Upper lobe of left lung (tissue), 6 donors: ENCODE data around the gene HFM1. TPM values are rescaled to one million over a fixed set of nuclear protein-coding genes. Genes with fewer than 3 reads are reported as not detected.

Source experiments
- ATAC-seq, 2 donors: fragments of 200-7000 bp; cut with Tn5 transposase; one replicate each; pipeline ENCODE4 v1.9.1; 2022; ENCODE audit warnings: mild to moderate bottlenecking in 2 of 2, moderate library complexity in 2 of 2; ENCODE audit not compliant: low FRiP score in 2 of 2
- DNase-seq, 2 donors: peaks; one replicate each; pipeline ENCODE4 v3.0.0-alpha.2; 2019 to 2020
- H3K27ac ChIP-seq, 4 donors: fragments of 200-600 bp; sonication (generic); one replicate each; pipeline ENCODE4 v1.5.1; 2016 to 2019
- H3K27me3 ChIP-seq, 4 donors: fragments of 200-600 bp; sonication (generic); one replicate each; pipeline ENCODE4 v1.5.1; 2017 to 2019
- H3K36me3 ChIP-seq, 4 donors: fragments of 200-600 bp; sonication (generic); one replicate each; pipeline ENCODE4 v1.5.1; 2016 to 2019
- H3K4me1 ChIP-seq, 4 donors: fragments of 200-600 bp; sonication (generic); one replicate each; pipeline ENCODE4 v1.5.1; 2018 to 2019
- H3K4me3 ChIP-seq, 4 donors: fragments of 200-600 bp; sonication (generic); one replicate each; pipeline ENCODE4 v1.5.1; 2017 to 2019; ENCODE audit warnings: mild to moderate bottlenecking in 2 of 4, moderate library complexity in 1 of 4
- H3K9me3 ChIP-seq, 4 donors: fragments of 200-600 bp; sonication (generic); one replicate each; pipeline ENCODE4 v1.5.1; 2018 to 2019
- CTCF ChIP-seq, 6 experiments: fragments of 450-650 bp in 4 of 6; fragments of 200-600 bp in 2 of 6; sonication (generic) in 2 of 6; IDR thresholded peaks; one replicate each; pipeline ENCODE4 v1.5.1; 2016 to 2019; ENCODE audit warnings: antibody characterized with exemption in 6 of 6
- EP300 ChIP-seq, 4 donors: sonication (generic); formaldehyde crosslinking; IDR thresholded peaks; one replicate each; pipeline ENCODE4 v1.5.1; 2017; ENCODE audit warnings: antibody characterized with exemption in 4 of 4, control low read depth in 2 of 4
- POLR2A ChIP-seq, 4 donors: fragments of 450-650 bp; IDR thresholded peaks; one replicate each; pipeline ENCODE4 v1.5.1; 2016 to 2017; ENCODE audit warnings: antibody characterized with exemption in 4 of 4, mild to moderate bottlenecking in 2 of 4
- POLR2AphosphoS5 ChIP-seq, 2 donors: sonication (generic); formaldehyde crosslinking; IDR thresholded peaks; one replicate each; pipeline ENCODE4 v1.5.1; 2017; ENCODE audit warnings: antibody characterized with exemption in 2 of 2
- WGBS, 2 donors: methylation state at CpG; one replicate each; pipeline ENCODE4 v1.1.5; 2017 to 2018; 5-methylcytosine and 5-hydroxymethylcytosine counted together
- total RNA-seq, 6 donors: library from RNA; depleted of rRNA in 4 of 6; stranded (reverse); fragments of >200 nt in 4 of 6; gene quantifications; one replicate each; pipeline versions ENCODE4 v1.1.0 to v1.2.1, GENCODE V29; 2016 to 2021
- donor health status: DM: no; HTN: no; CAD: no; lungs with moderate emphysema.
- donor health status: DM: no; HTN: yes; CAD: no; lungs with severe emphysema.

HFM1 gene
- total RNA-seq, 6 donors from 2014 or later: 0.30 to 3.4 (median 0.77) TPM; not detected in 1

- H3K27me3 ChIP-seq: no peaks in the 10 kb centered on the region
- no peak overlapping the region for H3K27ac ChIP-seq
- 97% methylated on average over 7 of the region's 7 CpGs; no CpG with 5 or more reads in 1 of the 2 donors for WGBS, 2 donors
- no peaks in the 10 kb centered on the region for H3K9me3 ChIP-seq
- no peak for TF ChIP-seq EP300 (IDR thresholded peaks at IDR 0.05)
- no peak for TF ChIP-seq POLR2AphosphoS5 (IDR thresholded peaks at IDR 0.05)
- no peak for TF ChIP-seq CTCF (IDR thresholded peaks at IDR 0.05)
- no peak for TF ChIP-seq POLR2A (IDR thresholded peaks at IDR 0.05)
- H3K4me1 ChIP-seq: no peaks in the 10 kb centered on the region
- no peaks in the 10 kb centered on the region for H3K36me3 ChIP-seq
- H3K4me3 ChIP-seq: no peak overlapping the region
- DNase-seq: peak in 1 of 2 donors; percentile 46
- ATAC-seq: peak in 1 of 2 donors; percentile 53
Observed at GRCh38 chr1:91338501-91338900, 66.1 kb downstream of the HFM1 start.

GRCh38 chr1:91335603-91336002 is 69.0 kb downstream of the HFM1 start:
- Histone ChIP-seq H3K27me3 (no peaks in the 10 kb centered on the region), H3K27ac (no peak overlapping the region), H3K9me3 (no peaks in the 10 kb centered on the region), H3K36me3 (no peaks in the 10 kb centered on the region), H3K4me3 (no peak overlapping the region), H3K4me1 (no peaks in the 10 kb centered on the region)
- WGBS, 2 donors: 52 to 78% methylated on average over 2 of the region's 2 CpGs
- TF ChIP-seq EP300 (IDR thresholded peaks at IDR 0.05) (no peak), POLR2A (IDR thresholded peaks at IDR 0.05) (no peak), POLR2AphosphoS5 (IDR thresholded peaks at IDR 0.05) (no peak), CTCF (IDR thresholded peaks at IDR 0.05) (no peak)
- ATAC-seq (no peak), DNase-seq (no peak)

GRCh38 chr1:91334856-91335255 is 69.8 kb downstream of the HFM1 start:
- no peaks in the 10 kb centered on the region for H3K27me3 ChIP-seq
- H3K27ac ChIP-seq: no peak overlapping the region
- H3K9me3 ChIP-seq: no peaks in the 10 kb centered on the region
- TF ChIP-seq POLR2A (IDR thresholded peaks at IDR 0.05) (no peak), POLR2AphosphoS5 (IDR thresholded peaks at IDR 0.05) (no peak), CTCF (IDR thresholded peaks at IDR 0.05) (no peak), EP300 (IDR thresholded peaks at IDR 0.05) (no peak)
- ATAC-seq: no peak
- no peaks in the 10 kb centered on the region for H3K36me3 ChIP-seq
- no peak for DNase-seq
- no peak overlapping the region for H3K4me3 ChIP-seq
- no peaks in the 10 kb centered on the region for H3K4me1 ChIP-seq
- 94 to 95% methylated on average over 4 of the region's 4 CpGs for WGBS, 2 donors

- Histone ChIP-seq H3K4me1 (no peaks in the 10 kb centered on the region), H3K4me3 (no peak overlapping the region), H3K27ac (no peak overlapping the region), H3K9me3 (no peaks in the 10 kb centered on the region), H3K27me3 (no peaks in the 10 kb centered on the region), H3K36me3 (no peaks in the 10 kb centered on the region)
- TF ChIP-seq EP300 (IDR thresholded peaks at IDR 0.05) (no peak), CTCF (IDR thresholded peaks at IDR 0.05) (no peak), POLR2AphosphoS5 (IDR thresholded peaks at IDR 0.05) (no peak), POLR2A (IDR thresholded peaks at IDR 0.05) (no peak)
- 92 to 94% methylated on average over 2 of the region's 2 CpGs for WGBS, 2 donors
- DNase-seq: no peak
- ATAC-seq: no peak
Observed at GRCh38 chr1:91325456-91325855, 79.2 kb downstream of the HFM1 start.

GRCh38 chr1:91314643-91315042 is 90.0 kb downstream of the HFM1 start:
- DNase-seq: no peak
- Histone ChIP-seq H3K4me3 (no peak overlapping the region), H3K9me3 (no peaks in the 10 kb centered on the region), H3K36me3 (no peaks in the 10 kb centered on the region), H3K4me1 (no peaks in the 10 kb centered on the region), H3K27me3 (no peaks in the 10 kb centered on the region), H3K27ac (no peak overlapping the region)
- no peak for ATAC-seq
- 90 to 92% methylated on average over 2 of the region's 2 CpGs for WGBS, 2 donors
- TF ChIP-seq CTCF (IDR thresholded peaks at IDR 0.05) (no peak), POLR2A (IDR thresholded peaks at IDR 0.05) (no peak), EP300 (IDR thresholded peaks at IDR 0.05) (no peak), POLR2AphosphoS5 (IDR thresholded peaks at IDR 0.05) (no peak)
